Measurements from ENCODE around the gene TLL2.

Gene TLL2

DNA sequence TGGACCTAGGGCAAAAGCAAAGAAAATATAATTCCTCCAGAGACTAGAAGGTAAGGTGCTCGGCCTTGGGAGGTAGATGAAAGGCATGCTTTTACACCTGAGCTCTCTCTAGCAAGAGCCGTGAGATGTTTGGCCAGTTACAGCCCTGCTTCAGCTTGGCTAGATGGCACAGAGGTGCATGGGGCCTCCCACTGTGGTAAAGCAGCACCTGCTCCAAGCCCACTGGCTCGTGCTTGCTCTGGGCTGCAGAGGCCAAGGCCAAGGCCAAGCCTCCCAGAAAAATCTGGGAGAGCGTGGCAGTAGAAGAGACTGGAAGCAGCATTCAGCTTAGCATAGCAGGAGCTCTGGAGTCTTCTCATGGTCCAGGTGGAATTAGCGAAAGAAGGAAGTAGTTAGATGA is 123.9 kb downstream of the TLL2 start:
- no peak for DNase-seq

DNA sequence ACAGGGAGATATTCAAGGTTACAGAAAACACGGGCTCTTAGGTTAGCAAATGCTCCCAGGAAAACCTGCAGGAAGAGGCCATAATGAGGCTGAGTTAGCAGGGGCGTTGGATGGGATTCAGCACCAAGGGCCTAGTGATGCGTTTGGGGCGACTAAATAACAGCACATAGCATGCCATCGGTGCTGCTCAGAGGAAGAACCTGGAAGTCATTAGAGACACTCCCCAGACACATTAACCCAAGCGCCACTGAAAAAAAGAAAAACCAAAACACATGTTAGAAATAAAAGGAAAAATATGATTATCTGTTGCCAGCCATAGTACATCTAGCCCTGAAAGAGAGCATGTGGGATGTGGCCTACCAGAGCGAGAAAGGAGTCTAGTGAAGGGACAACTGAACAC is 126.1 kb downstream of the TLL2 start:
- no peak for DNase-seq

DNA sequence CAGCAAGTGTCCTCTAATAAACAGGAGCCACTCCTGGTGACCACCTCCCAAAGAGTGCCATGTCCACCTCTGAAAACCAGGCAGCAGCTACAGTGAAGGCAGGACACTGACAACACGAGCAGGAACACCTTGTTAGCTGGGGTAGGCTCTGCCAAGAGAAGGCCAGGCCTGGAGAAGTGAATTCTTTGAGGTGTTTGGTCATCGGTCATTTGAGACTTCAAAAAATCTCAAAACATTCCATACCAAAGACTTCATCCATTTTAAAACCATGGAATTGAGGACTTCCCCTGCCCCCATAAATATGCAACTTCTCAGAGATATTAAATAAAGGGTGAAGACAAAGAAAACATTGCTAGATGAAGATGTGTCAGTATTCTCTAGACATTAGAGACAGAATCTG is 126.6 kb downstream of the TLL2 start:
- DNase-seq: no peak

DNA sequence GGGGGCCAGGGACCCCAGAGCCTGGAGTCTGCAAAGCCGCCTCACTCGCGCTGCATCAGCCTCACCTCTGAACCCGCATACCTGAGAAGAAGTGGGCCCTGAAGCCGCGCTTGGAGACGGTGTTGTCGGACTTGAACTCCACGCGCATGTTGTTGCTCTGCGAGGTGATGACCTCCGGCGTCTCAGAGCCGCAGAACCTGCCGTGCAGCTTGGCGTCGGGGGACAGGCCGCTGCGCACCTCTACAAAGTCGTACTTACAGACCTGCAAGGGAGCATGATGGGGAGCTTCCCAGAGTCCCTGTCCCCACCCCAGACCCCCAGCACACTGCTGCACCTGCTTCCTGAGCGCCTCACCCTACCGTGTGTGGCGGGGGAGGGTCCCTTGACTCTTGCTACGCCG is 129.2 kb downstream of the TLL2 start:
- no peak for DNase-seq

DNA sequence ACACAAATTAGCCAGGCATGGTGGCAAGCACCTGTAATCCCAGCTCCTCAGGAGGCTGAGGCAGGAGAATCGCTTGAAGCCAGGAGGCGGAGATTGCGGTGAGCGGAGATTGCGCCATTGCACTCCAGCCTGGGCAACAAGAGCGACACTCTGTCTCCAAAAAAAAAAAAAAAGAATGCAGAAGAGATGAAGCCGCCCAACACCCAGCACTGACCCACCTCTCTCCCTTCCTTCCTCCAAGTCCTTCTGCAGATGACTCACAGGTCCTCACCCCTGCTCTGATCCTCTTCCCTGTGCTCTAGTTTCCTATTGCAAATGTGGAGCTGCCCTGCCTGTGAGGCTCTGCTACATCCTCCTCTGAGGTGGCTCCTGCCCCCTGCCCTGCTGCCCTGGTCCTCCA is 132.9 kb downstream of the TLL2 start:
- no peak for DNase-seq

DNA sequence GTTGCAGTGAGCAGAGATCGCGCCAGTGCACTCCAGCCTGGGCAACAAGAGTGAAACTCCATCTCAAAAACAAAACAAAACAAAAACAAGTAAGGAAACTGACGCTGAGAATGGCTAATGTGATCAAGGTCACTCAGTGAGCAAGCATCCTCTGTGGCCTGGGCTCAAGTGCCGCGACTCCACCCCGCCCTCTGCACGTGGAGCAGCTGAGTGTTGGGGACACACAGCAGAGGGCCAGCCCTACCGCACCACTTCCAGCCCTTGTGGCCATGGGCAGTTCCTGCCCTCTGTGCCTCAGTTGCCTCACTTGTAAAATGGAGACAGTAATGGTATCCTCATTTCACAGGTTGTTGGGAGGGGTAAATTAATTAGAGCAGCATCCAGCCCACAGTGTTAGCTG is 134.0 kb downstream of the TLL2 start:
- no peak for DNase-seq

DNA sequence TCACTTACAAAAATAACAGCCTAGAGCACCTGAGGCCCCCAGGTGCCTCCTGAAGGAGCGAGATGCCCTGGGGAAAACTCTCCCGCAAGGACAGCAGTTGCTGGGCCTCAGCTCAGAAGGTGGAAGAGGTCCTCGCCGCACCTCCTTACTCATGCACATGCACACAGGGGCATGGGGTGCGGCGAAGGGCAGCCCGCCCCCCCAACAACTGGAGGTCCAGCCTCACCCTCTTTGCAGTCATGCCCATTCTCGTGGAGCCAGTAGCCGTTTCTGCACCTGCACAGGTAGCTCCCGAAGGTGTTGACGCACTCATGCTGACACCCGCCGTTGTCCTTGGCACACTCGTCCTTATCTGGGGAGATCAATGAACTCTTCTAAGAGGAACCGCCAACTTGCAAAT is 135.0 kb downstream of the TLL2 start:
- no peak for DNase-seq

DNA sequence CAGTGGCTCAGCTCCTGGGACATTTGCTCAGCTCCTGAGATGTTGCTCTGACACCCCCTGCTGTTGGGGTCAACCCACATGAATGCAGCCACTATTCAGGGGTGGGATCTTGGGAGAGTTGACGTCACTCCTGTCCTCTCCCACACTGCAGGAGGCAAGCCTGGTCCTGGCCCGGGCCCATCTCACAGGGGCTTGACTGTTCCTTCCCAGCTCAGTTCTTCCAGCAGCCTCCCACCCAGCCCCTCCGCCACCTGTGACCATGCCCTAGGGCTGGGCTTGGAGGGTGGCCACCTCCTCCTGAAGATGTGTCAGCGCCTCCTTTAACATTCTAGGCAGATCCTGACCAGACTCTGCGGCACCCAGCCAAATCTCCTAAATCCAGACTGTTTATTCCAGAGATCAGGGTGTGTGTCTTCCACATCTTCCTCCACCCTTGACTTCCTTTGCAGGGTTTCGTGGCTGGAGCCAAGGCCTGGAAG is 135.9 kb downstream of the TLL2 start:
- no peak for DNase-seq

DNA sequence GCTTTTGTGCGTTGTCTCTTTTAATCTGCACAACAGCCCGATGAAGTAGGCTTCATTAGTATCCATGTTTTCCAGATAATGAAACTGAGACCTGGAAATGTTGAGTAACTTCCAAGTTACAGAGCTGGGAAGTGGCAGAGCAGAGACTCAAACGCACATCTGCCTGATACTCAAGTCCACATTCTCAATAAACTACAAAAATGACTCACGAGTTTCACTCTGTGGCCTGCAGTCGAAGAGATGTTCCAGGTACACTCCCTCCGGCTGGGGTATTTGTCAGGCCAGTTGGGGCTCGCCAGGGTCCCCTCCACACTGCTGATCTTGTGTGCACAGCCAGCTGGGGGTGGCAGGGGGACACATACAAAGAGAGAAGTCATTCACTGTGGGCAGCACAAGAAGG is 137.2 kb downstream of the TLL2 start:
- peak in 1 of 6 experiments; percentile 11 for DNase-seq

DNA sequence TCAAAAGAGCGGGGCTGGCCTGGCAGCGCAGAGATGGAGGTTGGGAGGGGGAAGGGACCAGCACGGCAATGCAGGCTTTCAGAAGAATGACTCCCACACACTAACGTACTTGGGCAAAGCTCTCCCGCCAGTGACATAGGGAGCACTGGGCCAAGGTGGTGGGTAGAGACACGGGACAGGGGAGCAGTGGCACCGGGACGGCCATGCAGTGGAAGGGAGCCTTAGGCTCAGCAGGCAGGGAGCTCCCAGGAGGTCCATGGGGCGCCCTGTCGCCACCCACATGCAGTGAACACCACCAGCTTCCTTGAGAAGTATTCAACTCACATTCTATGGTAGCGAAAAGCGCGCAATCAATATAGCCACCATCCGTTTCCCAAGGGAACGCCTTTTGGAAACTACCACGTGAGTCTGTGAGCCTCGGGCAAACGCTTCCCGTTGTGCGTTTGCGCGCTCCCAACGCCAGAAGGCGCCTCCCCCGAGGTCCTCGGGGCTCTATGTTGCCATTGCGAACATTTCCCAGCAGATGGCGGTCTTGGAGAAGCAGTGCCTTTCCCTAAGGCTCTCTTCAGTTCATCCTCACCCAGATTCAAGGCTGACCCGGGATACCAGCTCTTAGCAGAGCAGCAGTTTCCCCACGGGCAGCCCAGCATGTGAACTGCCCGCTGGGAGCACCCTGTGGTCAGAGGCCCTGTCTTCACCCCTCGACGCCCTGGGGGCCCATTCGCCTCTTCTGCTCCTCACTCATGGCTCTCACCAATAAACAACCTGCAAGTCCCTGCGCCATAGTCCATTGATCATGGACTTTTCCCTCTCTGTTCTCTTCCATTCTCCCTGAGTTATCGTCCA is 138.5 kb downstream of the TLL2 start:
- DNase-seq: peak; percentile 18 to 69 (median 44)

DNA sequence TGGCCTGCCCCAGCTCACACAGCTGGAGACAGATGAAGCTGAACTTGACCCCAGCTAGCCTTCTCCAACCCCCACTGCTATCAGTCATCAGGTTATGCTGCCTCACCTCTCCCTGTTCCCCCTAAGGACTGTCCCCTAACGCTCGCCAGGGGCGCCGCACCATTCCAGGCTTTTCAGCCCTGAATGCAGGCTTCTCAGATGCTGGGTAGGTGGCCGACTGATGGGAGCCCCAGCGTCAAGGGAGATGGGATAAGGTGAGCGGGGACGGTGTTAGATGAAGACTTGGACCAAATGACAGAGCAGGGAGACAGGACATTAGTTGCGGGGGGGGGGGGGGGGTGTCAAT is 139.1 kb downstream of the TLL2 start:
- DNase-seq: no peak

DNA sequence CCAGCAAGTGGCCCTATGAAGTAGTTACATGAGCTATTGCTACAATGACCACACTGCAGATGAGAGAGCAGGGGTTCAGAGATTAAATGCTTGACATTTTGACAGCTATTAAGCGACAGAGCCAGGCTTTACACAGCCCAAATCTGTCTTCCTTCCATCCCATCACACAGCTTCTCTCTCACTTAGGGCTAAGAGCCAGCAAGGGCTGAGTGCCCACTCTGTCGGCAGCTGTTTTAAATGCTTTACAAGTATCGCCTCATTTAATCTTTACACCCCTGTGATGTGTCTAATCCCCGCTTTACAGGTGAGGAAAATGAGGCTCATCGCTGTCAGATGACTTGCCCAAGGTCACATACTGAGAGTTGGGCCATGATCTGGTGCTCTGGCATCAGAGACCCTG is 139.7 kb downstream of the TLL2 start:
- DNase-seq: no peak

DNA sequence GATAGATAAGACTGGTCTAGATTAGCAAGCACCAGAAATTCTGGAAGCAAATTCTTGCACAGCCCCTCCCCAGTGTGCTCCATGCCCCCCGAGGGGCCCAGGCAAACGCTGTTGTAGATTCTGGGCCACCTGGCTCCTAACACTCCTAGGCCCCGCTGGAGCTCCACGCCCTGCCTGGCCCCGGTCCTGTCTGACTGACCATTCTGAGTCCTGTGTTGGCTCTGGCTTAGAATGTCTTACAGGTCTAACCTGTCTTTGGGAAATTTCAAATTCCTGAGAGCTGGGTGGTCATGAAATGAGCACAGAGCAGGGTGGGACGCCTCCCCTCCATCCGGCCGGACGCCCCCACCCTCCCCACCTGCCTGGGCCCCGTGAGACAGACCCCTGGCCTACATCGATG is 142.4 kb downstream of the TLL2 start:
- DNase-seq: no peak

DNA sequence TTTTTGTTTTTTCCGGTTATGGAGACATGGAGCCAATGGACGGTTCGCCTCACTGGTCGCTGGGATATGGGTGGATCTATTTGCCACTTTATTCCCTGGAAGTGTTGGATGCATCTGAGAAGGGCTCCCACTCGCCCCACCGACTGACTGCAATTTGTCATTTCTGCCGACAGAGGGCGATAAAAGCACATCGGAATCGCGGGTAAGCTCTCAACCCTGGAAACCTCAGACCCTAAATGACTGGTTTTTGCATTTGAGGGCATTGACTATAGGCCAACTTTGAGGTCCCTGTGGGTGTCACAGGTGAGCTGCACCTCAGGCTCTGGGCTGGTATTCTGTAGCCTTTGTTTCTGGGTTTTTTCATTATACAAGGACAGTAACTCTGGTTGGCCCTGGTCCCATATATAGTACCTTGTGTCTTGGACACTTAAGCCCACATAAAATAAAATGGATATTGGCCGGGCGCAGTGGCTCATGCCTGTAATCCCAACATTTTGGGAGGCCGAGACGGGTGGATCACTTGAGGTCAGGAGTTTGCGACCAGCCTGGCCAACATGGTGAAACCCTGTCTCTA is 143.1 kb downstream of the TLL2 start:
- DNase-seq: peak in 4 of 6 experiments; percentile 24 to 61 (median 40)

DNA sequence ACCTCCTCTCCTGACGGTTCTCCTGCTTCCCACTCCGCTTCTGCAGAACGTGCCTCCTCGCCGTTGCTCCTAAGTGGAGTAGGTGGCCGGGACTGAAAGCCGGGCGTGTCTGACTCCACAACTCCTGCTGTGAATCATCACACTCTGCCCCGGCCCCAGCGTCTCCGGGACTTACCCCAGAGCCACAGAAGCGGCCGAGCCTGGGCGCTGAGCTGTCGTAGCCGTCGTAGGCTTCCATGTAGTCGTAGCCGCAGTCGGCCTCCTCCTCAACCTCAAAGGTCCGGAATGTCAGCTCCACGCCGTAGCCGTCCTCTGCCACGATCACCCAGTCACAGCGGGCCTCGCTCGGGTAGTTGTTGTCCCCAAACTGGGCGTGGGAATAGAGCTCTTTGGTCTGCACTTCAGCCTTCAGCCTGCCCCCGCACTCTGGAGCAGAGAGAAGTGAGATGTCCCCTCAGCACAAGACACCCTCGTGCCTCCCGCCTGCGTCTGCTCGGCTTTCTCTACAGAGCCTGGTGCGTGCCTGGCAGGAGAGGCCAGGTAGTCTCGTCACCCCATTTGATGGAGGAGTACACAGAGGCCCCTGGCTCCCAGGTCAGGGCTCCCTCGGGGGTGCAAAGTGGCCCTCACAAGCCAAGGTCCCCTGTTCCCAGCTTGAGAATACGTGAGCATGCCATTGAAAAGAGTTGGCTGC is 143.7 kb downstream of the TLL2 start:
- no peak for DNase-seq

DNA sequence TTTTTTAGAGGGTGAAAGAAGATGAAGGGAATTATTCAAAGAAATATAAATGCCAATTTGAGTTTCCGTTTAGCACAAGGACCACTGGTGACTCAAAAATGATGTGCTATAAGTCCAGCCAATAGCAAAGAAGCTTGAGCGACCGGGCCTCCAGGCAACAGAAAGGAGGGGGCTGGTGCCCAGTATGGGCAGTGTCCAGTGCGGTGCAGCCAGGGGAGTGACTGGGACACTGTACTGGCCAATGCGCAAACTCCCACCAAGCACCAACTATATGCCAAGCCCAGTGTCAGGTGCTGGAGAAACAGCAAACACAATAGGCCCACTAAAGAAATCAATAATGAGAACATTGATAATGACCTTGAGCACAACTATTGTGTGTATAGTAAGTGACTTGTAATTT is 144.8 kb downstream of the TLL2 start:
- no peak for DNase-seq

DNA sequence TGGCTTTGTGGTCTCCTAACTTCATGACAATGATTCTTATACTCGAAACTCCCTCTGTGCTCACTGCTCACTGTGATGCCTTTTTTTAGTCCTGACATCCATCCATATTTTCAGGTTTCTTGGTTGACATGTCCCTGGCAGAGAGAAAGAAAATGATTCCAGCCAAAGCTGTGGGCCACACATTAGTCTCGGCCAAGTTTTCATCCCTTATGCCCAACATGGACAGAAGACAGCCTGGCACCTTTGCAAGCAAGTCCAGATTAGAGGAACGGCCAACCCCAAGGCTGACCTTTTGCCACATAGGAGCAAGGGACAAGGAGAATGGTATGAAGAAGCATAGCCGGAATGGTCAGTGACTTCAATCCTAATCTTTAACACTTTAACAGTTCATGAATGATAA is 146.3 kb downstream of the TLL2 start:
- no peak for DNase-seq

DNA sequence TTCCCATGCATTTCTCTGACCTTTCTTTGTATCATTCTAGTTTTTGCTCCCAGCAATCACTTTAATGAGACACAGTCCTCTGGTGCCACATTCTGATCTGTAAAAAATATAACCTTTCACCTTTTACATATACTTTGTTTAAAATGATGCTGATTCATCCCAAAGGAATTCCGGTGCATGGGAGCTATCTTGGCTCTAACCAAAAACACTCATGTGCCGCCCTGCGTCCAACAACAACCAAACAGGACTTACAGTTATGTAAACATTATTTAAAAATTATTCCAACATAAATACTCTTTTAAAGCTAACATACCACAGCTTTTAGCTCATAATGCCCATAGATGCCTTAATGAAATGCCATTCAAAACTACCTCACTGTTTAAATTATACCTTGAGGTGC is 147.2 kb downstream of the TLL2 start:
- no peak for DNase-seq

DNA sequence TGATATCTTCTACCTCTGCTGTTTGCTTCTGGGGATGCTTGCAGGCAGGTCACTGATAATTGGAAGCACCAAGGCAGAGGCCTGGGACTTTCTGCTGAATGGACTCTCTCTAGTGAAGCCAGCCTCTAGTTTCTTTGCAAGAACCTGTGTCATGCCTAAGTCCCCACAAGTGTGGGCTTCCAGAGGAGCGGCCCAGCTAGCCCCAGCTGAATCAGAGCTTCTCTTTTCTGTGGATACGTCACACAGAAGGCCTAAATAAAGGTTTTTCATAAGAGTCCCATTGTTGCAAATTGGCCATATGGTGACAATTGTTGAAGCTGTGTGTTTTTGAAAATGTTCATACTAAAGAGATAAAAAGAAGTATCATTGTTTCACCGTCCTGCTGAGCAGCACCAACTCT is 148.2 kb downstream of the TLL2 start:
- DNase-seq: no peak

DNA sequence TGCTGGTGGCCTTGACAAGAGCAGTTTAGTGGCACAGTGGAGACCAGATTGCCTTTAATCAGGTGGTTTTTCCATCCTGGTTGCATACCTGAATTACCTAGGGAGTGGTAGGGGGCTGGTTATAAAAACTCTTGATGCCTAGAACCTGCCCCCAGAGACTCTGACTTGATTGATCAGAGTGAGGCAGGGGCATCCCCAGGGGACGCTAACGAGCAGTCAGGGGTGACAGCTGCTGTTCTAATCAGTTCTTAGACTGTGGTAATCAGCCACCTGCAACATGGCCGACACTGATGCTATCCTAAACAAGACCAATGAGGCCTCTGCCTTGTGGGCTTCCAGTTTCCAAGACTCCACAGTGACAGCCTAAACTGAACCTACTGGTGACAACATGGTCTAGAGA is 153.0 kb downstream of the TLL2 start:
- DNase-seq: no peak

DNA sequence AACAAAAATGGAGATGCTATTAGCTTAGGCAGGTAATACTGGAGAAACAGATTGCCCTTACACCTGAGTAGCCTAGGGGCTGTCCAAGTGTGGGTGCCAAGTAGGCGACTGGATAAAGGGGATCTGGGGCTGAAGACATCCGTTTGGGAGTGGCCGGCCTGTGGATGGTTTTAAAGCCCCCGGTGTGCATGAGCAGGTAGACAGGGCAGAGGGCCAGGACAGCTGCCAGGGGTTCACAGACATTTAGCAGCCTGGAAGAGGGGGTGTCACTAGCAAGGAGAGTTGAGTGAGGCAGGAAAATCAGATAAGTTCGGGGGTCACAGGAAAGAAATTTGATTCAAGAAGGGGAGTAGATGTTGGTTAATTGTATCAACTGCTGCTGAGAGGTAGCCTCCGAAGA is 153.4 kb downstream of the TLL2 start:
- DNase-seq: no peak

DNA sequence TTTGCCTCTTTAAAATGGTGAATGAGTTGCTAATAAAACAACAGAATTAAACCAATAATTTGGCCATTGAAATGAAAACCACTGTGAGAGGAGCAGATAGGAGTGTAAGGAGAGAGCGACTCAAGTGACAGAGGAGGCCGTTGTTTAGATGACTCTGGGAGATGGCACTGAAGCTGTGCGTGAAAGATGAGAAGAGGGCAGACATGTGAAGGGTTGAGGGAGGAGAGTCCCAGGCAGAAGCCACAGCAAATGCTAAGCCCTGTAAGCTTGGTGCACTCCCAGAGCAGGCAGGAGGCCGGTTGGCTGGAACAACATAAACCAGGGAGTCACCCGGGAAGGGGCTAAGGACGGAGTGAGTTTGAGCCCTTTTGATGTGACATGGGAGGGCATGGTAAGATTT is 154.1 kb downstream of the TLL2 start:
- no peak for DNase-seq

DNA sequence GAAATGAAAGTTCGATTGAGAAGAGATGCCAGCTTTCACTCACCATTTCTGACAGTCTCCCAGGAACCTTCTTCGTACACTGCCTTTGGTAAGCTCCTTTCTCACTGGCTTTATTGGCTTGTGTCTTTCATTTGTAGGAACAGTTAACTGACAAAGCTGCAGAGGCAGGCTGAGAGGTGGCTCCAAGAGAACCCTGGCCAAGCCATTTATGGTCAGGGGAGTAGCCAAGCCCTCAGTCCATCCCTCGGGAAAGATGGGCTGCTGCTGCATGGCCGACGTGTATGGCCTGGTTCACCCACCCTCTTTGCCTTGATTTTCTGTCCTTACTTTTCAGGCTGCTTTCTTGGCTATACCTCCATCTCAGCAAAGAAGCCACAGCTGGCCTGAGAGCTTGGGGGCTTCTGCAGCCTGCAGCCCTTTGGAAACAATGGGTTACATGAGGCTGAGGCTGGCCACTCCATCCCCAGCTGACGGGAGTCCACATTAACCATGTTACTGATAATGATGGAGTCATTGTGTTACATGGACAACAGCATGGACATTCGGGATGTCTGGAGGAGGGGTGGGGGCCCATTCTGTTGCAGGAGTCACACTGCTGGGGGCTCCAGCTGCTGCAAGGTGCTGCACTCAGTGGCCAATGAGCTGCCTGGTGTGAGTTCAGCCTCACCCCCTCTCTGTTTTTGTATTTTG is 154.7 kb downstream of the TLL2 start, which contains the start of gene OPALIN:
Gene OPALIN, minus strand, starts transcription at position 152 of the 690 bp plus-strand sequence. Its CDS starts 106 bp downstream, at position 46.
- no peak for DNase-seq
